ENCODE data around the gene CD3G.

DNA sequence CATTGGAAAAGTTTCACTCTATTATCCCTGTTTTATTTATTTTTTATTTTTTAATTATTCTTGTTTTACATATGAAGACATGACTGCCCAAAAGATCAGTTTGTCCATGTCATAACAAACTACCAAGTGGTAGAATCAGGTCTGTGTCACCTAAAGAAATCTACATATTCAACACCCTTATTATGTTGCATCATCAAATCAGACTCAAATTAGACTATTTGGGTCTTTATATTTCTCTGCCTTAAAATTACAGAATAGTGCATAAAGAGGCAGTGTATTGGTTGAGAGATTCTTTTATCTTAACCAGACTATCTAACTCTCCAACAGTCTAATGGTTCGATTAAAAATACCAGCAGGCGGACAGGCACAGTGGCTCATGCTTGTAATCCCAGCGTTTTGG is 38.8 kb downstream of the CD3G start:
- no peak for TF ChIP-seq CTCF (IDR thresholded peaks at IDR 0.05)
- TF ChIP-seq POLR2A (IDR thresholded peaks at IDR 0.05) = no peak

Measured in adrenal gland (tissue), 5 donors.